Epithelial cell of proximal tubule (primary cell): ENCODE results near the gene ZNF445. TPM values are rescaled to one million over a fixed set of nuclear protein-coding genes. Genes with fewer than 3 reads are reported as not detected.
"Not testable (repeated sequence)": the region's sequence is repeated elsewhere in the genome, so short reads cannot be mapped to it uniquely, and the experiment has no call there.

Experiments
- DNase-seq: peaks from one replicate; pipeline ENCODE4 v3.0.0-alpha.2; 2011; ENCODE audit warnings: low read depth
- H3K4me3 ChIP-seq: 2 replicates; pipeline ENCODE4 v1.5.1; 2011; ENCODE audit warnings: low read depth, mild to moderate bottlenecking, low read length
- total RNA-seq: library from RNA; depleted of rRNA; stranded (reverse); fragments of >200 nt; gene quantifications from 2 replicates; pipeline ENCODE4 v1.2.3, GENCODE V29; 2015
- TF ChIP-seq, protein P1 (sequence below): conservative IDR thresholded peaks from 2 replicates; pipeline ENCODE4 v1.5.1; 2012; ENCODE audit warnings: low read depth, mild to moderate bottlenecking, low read length

Gene ZNF445
- total RNA-seq, 1 donor from 2014 or later: 3.6 TPM

- TF ChIP-seq, protein P1, sequence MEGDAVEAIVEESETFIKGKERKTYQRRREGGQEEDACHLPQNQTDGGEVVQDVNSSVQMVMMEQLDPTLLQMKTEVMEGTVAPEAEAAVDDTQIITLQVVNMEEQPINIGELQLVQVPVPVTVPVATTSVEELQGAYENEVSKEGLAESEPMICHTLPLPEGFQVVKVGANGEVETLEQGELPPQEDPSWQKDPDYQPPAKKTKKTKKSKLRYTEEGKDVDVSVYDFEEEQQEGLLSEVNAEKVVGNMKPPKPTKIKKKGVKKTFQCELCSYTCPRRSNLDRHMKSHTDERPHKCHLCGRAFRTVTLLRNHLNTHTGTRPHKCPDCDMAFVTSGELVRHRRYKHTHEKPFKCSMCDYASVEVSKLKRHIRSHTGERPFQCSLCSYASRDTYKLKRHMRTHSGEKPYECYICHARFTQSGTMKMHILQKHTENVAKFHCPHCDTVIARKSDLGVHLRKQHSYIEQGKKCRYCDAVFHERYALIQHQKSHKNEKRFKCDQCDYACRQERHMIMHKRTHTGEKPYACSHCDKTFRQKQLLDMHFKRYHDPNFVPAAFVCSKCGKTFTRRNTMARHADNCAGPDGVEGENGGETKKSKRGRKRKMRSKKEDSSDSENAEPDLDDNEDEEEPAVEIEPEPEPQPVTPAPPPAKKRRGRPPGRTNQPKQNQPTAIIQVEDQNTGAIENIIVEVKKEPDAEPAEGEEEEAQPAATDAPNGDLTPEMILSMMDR: no peak
- DNase-seq: no peak
- peak overlapping the region; percentile 76 for H3K4me3 ChIP-seq
Measured at GRCh38 chr3:44478055-44478468, 592 bp upstream of the ZNF445 start.

DNA sequence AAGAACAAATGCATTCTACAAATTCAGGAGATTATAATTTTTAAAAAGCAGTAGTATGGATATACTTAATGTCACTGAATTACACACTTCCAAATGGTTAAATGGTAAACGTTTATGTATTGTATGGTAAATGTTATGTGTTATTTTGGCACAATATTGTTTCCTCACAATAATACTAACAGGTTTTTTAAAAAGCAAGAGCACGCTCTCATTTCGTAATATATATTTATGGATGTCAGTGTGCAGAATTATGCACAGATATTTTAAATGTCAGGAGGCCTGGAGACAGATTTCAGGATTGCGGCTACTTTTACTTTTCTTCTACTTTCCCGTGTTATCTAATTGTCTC lies 533 bp downstream of the ZNF445 start:
- DNase-seq: no peak
- TF ChIP-seq, protein P1: no peak
- H3K4me3 ChIP-seq: peak overlapping the region; percentile 76

GRCh38 chr3:44476181-44476611 lies 1.3 kb downstream of the ZNF445 start:
- DNase-seq: no peak
- peak overlapping the region; percentile 76 for H3K4me3 ChIP-seq
- TF ChIP-seq, protein P1: no peak

DNA sequence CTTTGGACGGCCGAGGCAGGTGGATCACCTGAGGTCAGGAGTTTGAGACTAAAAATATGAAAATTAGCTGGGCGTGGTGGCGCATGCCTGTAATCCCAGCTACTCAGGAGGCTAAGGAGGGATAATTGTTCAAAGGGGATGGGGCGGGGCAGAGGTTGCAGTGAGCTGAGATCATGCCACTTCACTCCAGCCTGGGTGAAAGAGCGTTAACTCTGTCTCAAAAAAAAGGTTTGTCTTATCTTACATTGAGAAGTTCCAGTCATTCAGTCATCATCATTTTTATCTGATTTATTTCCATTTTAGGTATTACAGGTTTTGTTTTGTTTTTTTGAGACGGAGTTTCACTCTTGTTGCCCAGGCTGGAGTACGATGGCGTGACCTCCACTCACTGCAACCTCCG lies 2.6 kb downstream of the ZNF445 start:
- DNase-seq, H3K4me3 ChIP-seq: not testable (repeated sequence)

DNA sequence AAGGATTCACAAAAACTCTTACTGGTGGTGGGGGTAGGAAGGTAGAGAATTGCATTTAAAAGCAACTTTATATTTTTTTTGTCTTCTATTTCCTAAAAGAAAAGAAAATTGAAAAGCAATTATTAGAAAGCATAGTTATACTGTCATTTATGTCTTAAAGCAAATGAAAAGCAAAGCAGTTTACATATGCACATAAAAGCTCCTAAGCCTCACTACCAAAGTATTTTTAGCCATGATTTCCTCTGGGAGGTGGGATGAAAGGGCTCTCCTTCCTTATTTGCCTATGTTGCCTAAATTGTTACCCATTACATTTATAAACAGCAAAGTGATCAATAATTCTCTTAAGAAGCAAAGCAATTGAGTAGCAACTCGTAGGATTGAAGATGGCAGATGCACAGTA lies 7.0 kb downstream of the ZNF445 start:
- no peak for DNase-seq
- TF ChIP-seq, protein P1: no peak
- no peak overlapping the region for H3K4me3 ChIP-seq

GRCh38 chr3:44469914-44470313 lies 7.6 kb downstream of the ZNF445 start:
- no peak overlapping the region for H3K4me3 ChIP-seq
- no peak for DNase-seq
- TF ChIP-seq, protein P1: no peak

DNA sequence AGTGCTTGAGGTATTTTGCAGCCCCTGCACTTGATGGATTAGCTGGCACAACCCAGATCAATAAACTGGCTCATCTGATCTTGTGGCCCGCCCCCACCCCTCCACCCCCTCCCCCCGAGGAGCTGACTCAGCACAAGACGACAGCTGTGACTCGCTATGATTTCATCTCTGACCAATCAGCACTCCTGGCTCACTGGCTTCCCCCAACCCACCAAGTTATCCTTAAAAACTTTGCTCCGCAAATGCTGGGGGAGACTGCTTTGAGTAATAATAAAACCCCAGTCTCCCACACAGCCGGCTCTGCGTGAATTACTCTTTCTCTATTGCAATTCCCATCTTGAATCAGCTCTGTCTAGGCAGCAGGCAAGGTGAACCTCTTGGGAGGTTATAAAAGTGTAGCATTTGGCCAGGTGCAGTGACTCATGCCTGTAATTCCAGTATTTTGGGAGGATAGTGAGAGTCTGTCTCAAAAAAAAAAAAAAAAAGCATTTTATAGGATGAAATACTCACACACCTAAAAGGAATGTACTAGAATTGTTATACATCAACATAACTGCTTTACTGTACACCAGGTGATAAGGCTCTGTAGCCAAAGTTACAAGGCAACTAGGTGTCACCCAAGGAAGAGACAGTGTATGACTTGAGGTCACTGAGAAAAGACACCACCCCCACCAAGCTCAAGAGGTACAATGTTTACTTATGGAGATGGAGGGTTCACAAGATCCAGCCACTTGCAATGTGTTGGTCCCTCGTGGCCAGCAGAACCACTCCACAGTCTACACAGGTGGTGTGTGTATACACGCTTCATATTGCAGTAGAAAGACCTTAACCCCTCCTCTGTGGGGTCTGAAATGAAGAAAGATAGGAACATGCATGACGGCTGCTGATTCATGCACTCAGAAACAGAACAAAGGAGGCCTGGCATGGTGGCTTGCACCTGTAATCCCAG lies 8.6 kb downstream of the ZNF445 start:
- no peak overlapping the region for H3K4me3 ChIP-seq
- TF ChIP-seq, protein P1: no peak
- no peak for DNase-seq

- H3K4me3 ChIP-seq, DNase-seq: not testable (repeated sequence)
Measured at GRCh38 chr3:44468099-44468537, 9.4 kb downstream of the ZNF445 start.
